Panc1 (cell line): ENCODE data around the gene SNRPD2. TPM values are rescaled to one million over a fixed set of nuclear protein-coding genes. Genes with fewer than 3 reads are reported as not detected.

Source experiments
- ATAC-seq: fragments of 200-7000 bp; cut with Tn5 transposase; 2 replicates; pipeline ENCODE4 v1.9.1; 2020; ENCODE audit warnings: mild to moderate bottlenecking, moderate library complexity
- BruUV-seq: library from RNA; stranded (reverse); fragments of 400-500 nt; replicated peaks from 2 replicates; lab custom pipeline; 2021; lab: Mats Ljungman, UMichigan
- CTCF ChIA-PET: fragments of 300-600 bp; sonication (Branson Sonifier 250); formaldehyde crosslinking; loops from one replicate; lab custom pipeline; 2022; ENCODE audit warnings: antibody characterized with exemption; lab: Charles Lee
- POLR2A ChIA-PET: fragments of 300-600 bp; sonication (Branson Sonifier 250); formaldehyde crosslinking; loops from one replicate; lab custom pipeline; 2022; ENCODE audit warnings: antibody characterized with exemption; lab: Charles Lee
- DNase-seq: peaks from one replicate; pipeline ENCODE4 v3.0.0-alpha.2; 2010; ENCODE audit warnings: low read depth, low spot score
- H3K27ac ChIP-seq: 2 replicates; pipeline ENCODE4 v1.5.1; 2011; ENCODE audit warnings: mild to moderate bottlenecking, low read length, inconsistent platforms
- H3K27me3 ChIP-seq: fragments of 200-500 bp; sonication (Bioruptor generic); 2 replicates; pipeline ENCODE4 v1.6.0; 2014; ENCODE audit warnings: low read length, inconsistent platforms; ENCODE audit not compliant: control insufficient read depth, insufficient read depth
- H3K36me3 ChIP-seq: fragments of 200-500 bp; sonication (Bioruptor generic); 2 replicates; pipeline ENCODE4 v1.5.1; 2014; ENCODE audit warnings: inconsistent platforms, mild to moderate bottlenecking, low read length, moderate library complexity; ENCODE audit not compliant: control insufficient read depth, insufficient read depth
- H3K4me1 ChIP-seq: 2 replicates; pipeline ENCODE4 v1.5.1; 2011; ENCODE audit warnings: inconsistent platforms, mild to moderate bottlenecking, low read length, moderate library complexity; ENCODE audit not compliant: control insufficient read depth, insufficient read depth
- H3K4me3 ChIP-seq, 2 experiments: 2 replicates each; pipeline ENCODE4 v1.5.1; 2011 to 2012; ENCODE audit warnings: low read depth in 2 of 2, low read length in 2 of 2, mild to moderate bottlenecking in 2 of 2, inconsistent platforms in 1 of 2, moderate library complexity in 1 of 2
- H3K9me3 ChIP-seq: fragments of 200-500 bp; sonication (Bioruptor generic); 2 replicates; pipeline ENCODE4 v1.5.1; 2014; ENCODE audit warnings: low read depth, mild to moderate bottlenecking, inconsistent platforms, low read length, moderate library complexity; ENCODE audit not compliant: control insufficient read depth, insufficient read depth
- POLR2AphosphoS5 ChIP-seq: IDR thresholded peaks from 2 replicates; pipeline ENCODE4 v1.6.1; 2012; ENCODE audit warnings: mild to moderate bottlenecking, low read depth, low read length, moderate library complexity
- SIN3A ChIP-seq: IDR thresholded peaks from 2 replicates; pipeline ENCODE4 v1.6.1; 2012; ENCODE audit warnings: low read depth, mild to moderate bottlenecking, low read length, moderate library complexity, borderline replicate concordance; ENCODE audit not compliant: insufficient read depth
- TCF7L2 ChIP-seq: IDR thresholded peaks from 2 replicates; pipeline ENCODE4 v1.6.1; 2011; ENCODE audit warnings: mild to moderate bottlenecking, low read depth, low read length, inconsistent platforms
- in situ Hi-C: cut with HindIII; loops from 2 replicates; pipeline ENCODE4 v1.10.0; 2016; ENCODE audit warnings: low sequenced_read_pairs, low pct_unique_long_range_greater_than_20kb
- intact Hi-C: fragments of 100-400 bp; cut with micrococcal nuclease; formaldehyde crosslinking; loops from one replicate; pipeline ENCODE4 v1.10.0; 2022; ENCODE audit not compliant: unreplicated experiment
- total RNA-seq: library from RNA; stranded (reverse); gene quantifications from one replicate; pipeline ENCODE4 v1.2.1, GENCODE V29; 2021; ENCODE audit not compliant: unreplicated experiment
- TF ChIP-seq, protein P1 (sequence below), 2 experiments: IDR thresholded peaks; 2 replicates each; pipeline ENCODE4 v1.6.1; 2011 to 2012; ENCODE audit warnings: low read depth in 2 of 2, control low read depth in 1 of 2, low read length in 1 of 2, mild to moderate bottlenecking in 1 of 2, moderate library complexity in 1 of 2; ENCODE audit not compliant: insufficient read depth in 1 of 2
- TF ChIP-seq, protein P2 (sequence below): fragments of 450-650 bp; IDR thresholded peaks from 2 replicates; pipeline ENCODE4 v1.5.1; 2017; ENCODE audit warnings: mild to moderate bottlenecking

SNRPD2 gene
- total RNA-seq, 1 experiment from 2014 or later: 496 TPM

DNA sequence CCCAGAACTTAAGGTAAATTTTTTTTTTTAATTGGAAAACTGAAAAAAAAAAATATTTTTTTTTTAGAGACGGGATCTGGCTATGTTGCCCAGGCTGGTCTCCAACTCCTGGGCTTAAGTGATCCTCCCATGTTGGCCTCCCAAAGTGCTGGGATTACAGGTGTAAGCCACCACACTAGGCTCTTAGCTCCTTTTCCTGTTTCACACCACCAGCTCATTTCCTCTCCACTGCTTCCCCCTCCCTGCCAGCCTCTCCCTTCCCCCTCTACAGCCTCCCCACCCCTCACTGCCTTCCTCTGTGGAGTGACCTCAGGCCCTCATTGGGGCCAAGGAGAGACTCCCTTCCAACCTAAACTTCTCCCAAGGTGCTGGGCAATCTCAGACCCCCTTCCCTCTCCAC, 28.0 kb downstream of the SNRPD2 start:
- H3K27me3 ChIP-seq: no peaks in the 10 kb centered on the region
- ATAC-seq (no peak), DNase-seq (no peak)
- CTCF ChIA-PET: no interaction called here
- H3K4me3 ChIP-seq: no peak overlapping the region
- H3K4me1 ChIP-seq: no peaks in the 10 kb centered on the region
- in situ Hi-C loops (no loop called here), intact Hi-C loops (no loop called here)
- no peaks in the 10 kb centered on the region for H3K9me3 ChIP-seq
- BruUV-seq: no TSS peak
- TF ChIP-seq, protein P1, sequence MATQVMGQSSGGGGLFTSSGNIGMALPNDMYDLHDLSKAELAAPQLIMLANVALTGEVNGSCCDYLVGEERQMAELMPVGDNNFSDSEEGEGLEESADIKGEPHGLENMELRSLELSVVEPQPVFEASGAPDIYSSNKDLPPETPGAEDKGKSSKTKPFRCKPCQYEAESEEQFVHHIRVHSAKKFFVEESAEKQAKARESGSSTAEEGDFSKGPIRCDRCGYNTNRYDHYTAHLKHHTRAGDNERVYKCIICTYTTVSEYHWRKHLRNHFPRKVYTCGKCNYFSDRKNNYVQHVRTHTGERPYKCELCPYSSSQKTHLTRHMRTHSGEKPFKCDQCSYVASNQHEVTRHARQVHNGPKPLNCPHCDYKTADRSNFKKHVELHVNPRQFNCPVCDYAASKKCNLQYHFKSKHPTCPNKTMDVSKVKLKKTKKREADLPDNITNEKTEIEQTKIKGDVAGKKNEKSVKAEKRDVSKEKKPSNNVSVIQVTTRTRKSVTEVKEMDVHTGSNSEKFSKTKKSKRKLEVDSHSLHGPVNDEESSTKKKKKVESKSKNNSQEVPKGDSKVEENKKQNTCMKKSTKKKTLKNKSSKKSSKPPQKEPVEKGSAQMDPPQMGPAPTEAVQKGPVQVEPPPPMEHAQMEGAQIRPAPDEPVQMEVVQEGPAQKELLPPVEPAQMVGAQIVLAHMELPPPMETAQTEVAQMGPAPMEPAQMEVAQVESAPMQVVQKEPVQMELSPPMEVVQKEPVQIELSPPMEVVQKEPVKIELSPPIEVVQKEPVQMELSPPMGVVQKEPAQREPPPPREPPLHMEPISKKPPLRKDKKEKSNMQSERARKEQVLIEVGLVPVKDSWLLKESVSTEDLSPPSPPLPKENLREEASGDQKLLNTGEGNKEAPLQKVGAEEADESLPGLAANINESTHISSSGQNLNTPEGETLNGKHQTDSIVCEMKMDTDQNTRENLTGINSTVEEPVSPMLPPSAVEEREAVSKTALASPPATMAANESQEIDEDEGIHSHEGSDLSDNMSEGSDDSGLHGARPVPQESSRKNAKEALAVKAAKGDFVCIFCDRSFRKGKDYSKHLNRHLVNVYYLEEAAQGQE (IDR thresholded peaks at IDR 0.05; ENCODE audit: insufficient read depth in 1 of 2, low read depth in 2 of 2, low read length in 1 of 2): no peak
- TF ChIP-seq POLR2AphosphoS5 (no peak), TCF7L2 (no peak), SIN3A (no peak)
- TF ChIP-seq, protein P2, sequence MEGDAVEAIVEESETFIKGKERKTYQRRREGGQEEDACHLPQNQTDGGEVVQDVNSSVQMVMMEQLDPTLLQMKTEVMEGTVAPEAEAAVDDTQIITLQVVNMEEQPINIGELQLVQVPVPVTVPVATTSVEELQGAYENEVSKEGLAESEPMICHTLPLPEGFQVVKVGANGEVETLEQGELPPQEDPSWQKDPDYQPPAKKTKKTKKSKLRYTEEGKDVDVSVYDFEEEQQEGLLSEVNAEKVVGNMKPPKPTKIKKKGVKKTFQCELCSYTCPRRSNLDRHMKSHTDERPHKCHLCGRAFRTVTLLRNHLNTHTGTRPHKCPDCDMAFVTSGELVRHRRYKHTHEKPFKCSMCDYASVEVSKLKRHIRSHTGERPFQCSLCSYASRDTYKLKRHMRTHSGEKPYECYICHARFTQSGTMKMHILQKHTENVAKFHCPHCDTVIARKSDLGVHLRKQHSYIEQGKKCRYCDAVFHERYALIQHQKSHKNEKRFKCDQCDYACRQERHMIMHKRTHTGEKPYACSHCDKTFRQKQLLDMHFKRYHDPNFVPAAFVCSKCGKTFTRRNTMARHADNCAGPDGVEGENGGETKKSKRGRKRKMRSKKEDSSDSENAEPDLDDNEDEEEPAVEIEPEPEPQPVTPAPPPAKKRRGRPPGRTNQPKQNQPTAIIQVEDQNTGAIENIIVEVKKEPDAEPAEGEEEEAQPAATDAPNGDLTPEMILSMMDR: no peak
- no peak overlapping the region for H3K27ac ChIP-seq
- POLR2A ChIA-PET: interaction anchor here (0.6 kb wide), 1 partner anchor 12 kb away, joined by 7 read pairs; no protein-coding TSS in a partner anchor
- no peaks in the 10 kb centered on the region for H3K36me3 ChIP-seq

DNA sequence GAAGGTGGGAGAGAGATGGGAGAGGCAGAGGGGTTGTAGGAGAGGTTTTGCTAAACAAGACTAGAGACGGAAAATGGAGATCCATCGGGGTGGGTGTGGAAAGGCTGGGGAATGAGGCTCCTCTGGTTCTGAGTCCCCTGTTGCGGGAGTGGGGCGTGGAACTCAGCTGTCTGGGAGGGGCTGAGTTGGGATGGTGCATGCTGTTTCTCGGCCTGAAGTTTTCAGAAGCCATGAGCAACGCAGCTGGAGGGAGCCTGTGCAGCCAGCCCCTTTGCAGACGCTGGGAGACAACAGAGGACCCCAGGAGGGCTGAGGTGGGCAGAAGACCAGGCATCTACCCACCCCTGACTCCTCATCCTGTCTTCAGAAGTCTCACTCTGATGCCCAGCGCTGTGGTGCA, 31.1 kb downstream of the SNRPD2 start:
- POLR2A ChIA-PET: no interaction called here
- in situ Hi-C loops (no loop called here), intact Hi-C loops (no loop called here)
- CTCF ChIA-PET: no interaction called here
- TF ChIP-seq TCF7L2 (no peak), SIN3A (no peak), POLR2AphosphoS5 (no peak)
- TF ChIP-seq, protein P2: no peak
- TF ChIP-seq, protein P1 (IDR thresholded peaks at IDR 0.05; ENCODE audit: insufficient read depth in 1 of 2, low read depth in 2 of 2, low read length in 1 of 2): no peak
- Histone ChIP-seq H3K4me3 (no peak overlapping the region), H3K27ac (no peak overlapping the region), H3K27me3 (no peaks in the 10 kb centered on the region), H3K9me3 (no peaks in the 10 kb centered on the region), H3K36me3 (no peaks in the 10 kb centered on the region), H3K4me1 (no peaks in the 10 kb centered on the region)
- DNase-seq: no peak
- no TSS peak for BruUV-seq
- ATAC-seq: no peak
